ENCODE data around the gene SNX10. TPM values are rescaled to one million over a fixed set of nuclear protein-coding genes. Genes with fewer than 3 reads are reported as not detected.

Gene SNX10
- total RNA-seq, 1 experiment from 2014 or later, result 7.9 TPM

GRCh38 chr7:26397332-26397731 is 105.7 kb downstream of the SNX10 start:
- ATAC-seq, result no peak
- BruUV-seq (replicated peaks), result no TSS peak
- POLR2A ChIA-PET (ENCODE audit: unreplicated experiment), result no interaction called here

GRCh38 chr7:26397796-26398426 is 106.2 kb downstream of the SNX10 start:
- BruUV-seq (replicated peaks), result no TSS peak
- peak overlapping the region; percentile 77 for H3K4me2 ChIP-seq (ENCODE audit: low read length)
- H3K9me2 ChIP-seq (replicated peaks; ENCODE audit: low read length), result no peaks in the 10 kb centered on the region
- DNase-seq, result peak; percentile 14
- H4K20me1 ChIP-seq (ENCODE audit: low read length), result no peaks in the 10 kb centered on the region
- CTCF ChIA-PET, result interaction anchor here (0.5 to 3.1 kb wide), 3 partner anchors 11 to 29 kb away, joined by 3 to 16 read pairs (median 4); no protein-coding TSS in a partner anchor
- peak overlapping the region; percentile 90 for H2AFZ ChIP-seq (ENCODE audit: low read length)
- H3F3A ChIP-seq (ENCODE audit: low read length, unreplicated experiment), result no peaks in the 10 kb centered on the region
- peak overlapping the region; percentile 75 for H3K4me3 ChIP-seq (ENCODE audit: low read length)
- TF ChIP-seq EZH2 (IDR thresholded peaks at IDR 0.05; ENCODE audit: low read length, unreplicated experiment) (no peak), EZH2phosphoT487 (IDR thresholded peaks at IDR 0.05; ENCODE audit: borderline replicate concordance, low read length) (no peak)
- H3K9ac ChIP-seq (ENCODE audit: low read length), result peak overlapping the region; percentile 63
- H3K79me2 ChIP-seq (ENCODE audit: low read length), result no peaks in the 10 kb centered on the region
- POLR2A ChIA-PET (ENCODE audit: unreplicated experiment), result interaction anchor here (0.6 to 0.7 kb wide), 2 partner anchors 94 to 152 kb away, joined by 4 to 5 read pairs; no protein-coding TSS in a partner anchor
- ATAC-seq, result peak; percentile 49
- intact Hi-C loops (cut with micrococcal nuclease), result loop anchor here (1.0 to 2.0 kb wide), 4 partner anchors 29 to 269 kb away; no protein-coding TSS in a partner anchor
- H3K27ac ChIP-seq (ENCODE audit: low read length), result no peak overlapping the region
- no peaks in the 10 kb centered on the region for H3K9me3 ChIP-seq (ENCODE audit: low read length)
- no peaks in the 10 kb centered on the region for H3K27me3 ChIP-seq (ENCODE audit: low read length)
- peaks cover 11% of the 10 kb centered on the region for H3K4me1 ChIP-seq (ENCODE audit: insufficient read depth, low read length)
- H3K36me3 ChIP-seq (ENCODE audit: low read depth, low read length), result no peaks in the 10 kb centered on the region

More at GRCh38 chr7:26397332-26397731, 105.7 kb downstream of the SNX10 start:
- Histone ChIP-seq H2AFZ (ENCODE audit: low read length) (no peak overlapping the region), H3K36me3 (ENCODE audit: low read depth, low read length) (no peaks in the 10 kb centered on the region), H3K4me2 (ENCODE audit: low read length) (no peak overlapping the region), H3K4me1 (ENCODE audit: insufficient read depth, low read length) (peaks cover 11% of the 10 kb centered on the region), H3K9me2 (replicated peaks; ENCODE audit: low read length) (no peaks in the 10 kb centered on the region), H3K9me3 (ENCODE audit: low read length) (no peaks in the 10 kb centered on the region), H3K27me3 (ENCODE audit: low read length) (no peaks in the 10 kb centered on the region), H3K9ac (ENCODE audit: low read length) (no peak overlapping the region), H4K20me1 (ENCODE audit: low read length) (no peaks in the 10 kb centered on the region), H3K79me2 (ENCODE audit: low read length) (no peaks in the 10 kb centered on the region), H3K27ac (ENCODE audit: low read length) (no peak overlapping the region), H3K4me3 (ENCODE audit: low read length) (no peak overlapping the region), H3F3A (ENCODE audit: low read length, unreplicated experiment) (no peaks in the 10 kb centered on the region)
- CTCF ChIA-PET, result interaction anchor here (0.5 to 3.1 kb wide), 3 partner anchors 12 to 28 kb away, joined by 3 to 16 read pairs (median 4); no protein-coding TSS in a partner anchor
- no peak for TF ChIP-seq CTCF (conservative IDR thresholded peaks at IDR 0.05; ENCODE audit: low read depth, low read length)
- TF ChIP-seq EZH2 (IDR thresholded peaks at IDR 0.05; ENCODE audit: low read length, unreplicated experiment), result no peak
- no peak for TF ChIP-seq EZH2phosphoT487 (IDR thresholded peaks at IDR 0.05; ENCODE audit: borderline replicate concordance, low read length)
- intact Hi-C loops (cut with micrococcal nuclease), result no loop called here
- DNase-seq, result no peak

- H3K9ac ChIP-seq (ENCODE audit: low read length), result peak overlapping the region; percentile 63
- no peaks in the 10 kb centered on the region for H3F3A ChIP-seq (ENCODE audit: low read length, unreplicated experiment)
- intact Hi-C loops (cut with micrococcal nuclease), result loop anchor here (1.0 to 2.0 kb wide), 4 partner anchors 30 to 269 kb away; no protein-coding TSS in a partner anchor
- peak overlapping the region; percentile 77 for H3K4me2 ChIP-seq (ENCODE audit: low read length)
- peak overlapping the region; percentile 20; the same call in 1 of the 2 replicates for H3K27ac ChIP-seq (ENCODE audit: low read length)
- H3K9me3 ChIP-seq (ENCODE audit: low read length), result no peaks in the 10 kb centered on the region
- peak; percentile 82 for ATAC-seq
- H3K27me3 ChIP-seq (ENCODE audit: low read length), result no peaks in the 10 kb centered on the region
- H4K20me1 ChIP-seq (ENCODE audit: low read length), result no peaks in the 10 kb centered on the region
- no peak for TF ChIP-seq CTCF (conservative IDR thresholded peaks at IDR 0.05; ENCODE audit: low read depth, low read length)
- no peak for TF ChIP-seq EZH2 (IDR thresholded peaks at IDR 0.05; ENCODE audit: low read length, unreplicated experiment)
- TF ChIP-seq EZH2phosphoT487 (IDR thresholded peaks at IDR 0.05; ENCODE audit: borderline replicate concordance, low read length), result no peak
- peaks cover 11% of the 10 kb centered on the region for H3K4me1 ChIP-seq (ENCODE audit: insufficient read depth, low read length)
- peak overlapping the region; percentile 90 for H2AFZ ChIP-seq (ENCODE audit: low read length)
- H3K9me2 ChIP-seq (replicated peaks; ENCODE audit: low read length), result no peaks in the 10 kb centered on the region
- H3K79me2 ChIP-seq (ENCODE audit: low read length), result no peaks in the 10 kb centered on the region
- peak; percentile 70 for DNase-seq
- no peaks in the 10 kb centered on the region for H3K36me3 ChIP-seq (ENCODE audit: low read depth, low read length)
- no TSS peak for BruUV-seq (replicated peaks)
- H3K4me3 ChIP-seq (ENCODE audit: low read length), result peak overlapping the region; percentile 75
- POLR2A ChIA-PET (ENCODE audit: unreplicated experiment), result interaction anchor here (0.6 to 0.7 kb wide), 3 partner anchors 10 to 152 kb away, joined by 3 to 5 read pairs (median 4); no protein-coding TSS in a partner anchor
- CTCF ChIA-PET, result interaction anchor here (0.6 to 3.1 kb wide), 2 partner anchors 29 to 151 kb away, joined by 3 to 16 read pairs; no protein-coding TSS in a partner anchor
Observed at GRCh38 chr7:26398427-26398755, 106.7 kb downstream of the SNX10 start.

All from PC-3 (cell line).